GM18508 (cell line): ENCODE results near the gene NAA80.

Experiments
- ATAC-seq: cut with Tn5 transposase; IDR thresholded peaks from one replicate; pipeline ENCODE4 v1.9.1; 2021; ENCODE audit warnings: moderate number of reproducible peaks; ENCODE audit not compliant: insufficient read depth, unreplicated experiment

NAA80 gene

GRCh38 chr3:50260942-50261441 lies 38.2 kb downstream of the NAA80 start:
- ATAC-seq: no peak

- ATAC-seq: no peak
These were observed 38.9 kb downstream of the NAA80 start for GRCh38 chr3:50260027-50260941.

DNA sequence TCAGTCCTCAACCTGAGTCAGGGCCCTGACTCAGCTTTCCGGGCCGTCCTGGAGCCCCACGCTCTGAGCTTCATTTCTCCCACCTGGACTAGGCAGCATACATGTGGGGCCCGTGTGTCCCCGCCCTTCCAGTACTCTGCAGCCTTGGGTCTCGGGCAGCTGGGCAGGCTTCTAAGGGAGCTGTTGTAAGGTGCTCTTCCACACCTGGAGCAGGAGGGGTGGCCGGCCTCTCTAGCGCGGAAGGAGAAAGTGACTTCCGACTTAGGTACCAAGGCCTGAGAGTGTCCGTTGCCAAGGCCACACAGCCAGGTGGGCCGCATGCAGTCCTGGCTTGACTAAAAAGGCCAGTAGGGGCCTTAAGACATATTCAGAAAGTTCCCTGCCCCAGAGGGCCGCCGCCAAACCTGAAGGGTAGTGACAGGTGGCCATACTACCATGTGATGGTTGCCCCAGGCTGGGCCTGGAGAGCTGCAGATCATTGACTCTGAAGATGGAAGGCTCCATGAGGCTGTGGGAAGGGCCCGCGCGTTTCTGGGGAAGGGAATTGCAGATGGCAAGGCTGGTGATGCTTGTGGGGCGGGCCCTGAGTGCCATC lies 39.7 kb downstream of the NAA80 start:
- no peak for ATAC-seq

- ATAC-seq: no peak
These were observed 40.2 kb downstream of the NAA80 start for GRCh38 chr3:50258979-50259378.

- no peak for ATAC-seq
These were observed 41.0 kb downstream of the NAA80 start for GRCh38 chr3:50258029-50258680.

DNA sequence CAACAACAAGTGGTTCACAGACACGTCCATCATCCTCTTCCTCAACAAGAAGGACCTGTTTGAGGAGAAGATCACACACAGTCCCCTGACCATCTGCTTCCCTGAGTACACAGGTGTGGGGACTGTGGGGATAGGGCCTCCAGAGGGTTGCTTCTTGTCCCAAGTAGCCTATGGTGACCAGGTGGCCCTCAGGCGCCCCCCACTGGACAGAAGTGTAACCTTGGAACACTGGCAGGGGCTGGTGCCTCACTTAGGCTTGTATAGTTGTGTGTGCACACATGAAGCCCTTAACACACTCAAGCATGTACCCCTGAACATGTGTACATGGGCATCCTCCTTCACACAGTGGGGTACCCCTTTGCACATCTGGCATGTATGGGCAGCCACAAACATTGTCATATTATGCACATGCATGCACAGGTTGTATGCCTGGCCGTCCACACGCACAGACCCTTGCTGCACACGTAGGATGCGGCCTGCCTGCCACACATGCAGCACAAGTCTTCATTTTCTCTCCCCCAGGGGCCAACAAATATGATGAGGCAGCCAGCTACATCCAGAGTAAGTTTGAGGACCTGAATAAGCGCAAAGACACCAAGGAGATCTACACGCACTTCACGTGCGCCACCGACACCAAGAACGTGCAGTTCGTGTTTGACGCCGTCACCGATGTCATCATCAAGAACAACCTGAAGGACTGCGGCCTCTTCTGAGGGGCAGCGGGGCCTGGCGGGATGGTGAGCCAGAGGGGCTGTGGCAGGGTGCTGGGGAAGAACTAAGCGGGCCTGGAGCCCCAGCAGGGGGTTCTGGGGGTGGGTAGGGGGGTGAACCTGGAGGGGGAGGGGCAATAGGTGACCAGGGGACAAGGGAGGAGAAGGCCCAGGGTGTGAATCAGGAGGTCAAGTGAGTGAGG lies 42.0 kb downstream of the NAA80 start:
- ATAC-seq: no peak

DNA sequence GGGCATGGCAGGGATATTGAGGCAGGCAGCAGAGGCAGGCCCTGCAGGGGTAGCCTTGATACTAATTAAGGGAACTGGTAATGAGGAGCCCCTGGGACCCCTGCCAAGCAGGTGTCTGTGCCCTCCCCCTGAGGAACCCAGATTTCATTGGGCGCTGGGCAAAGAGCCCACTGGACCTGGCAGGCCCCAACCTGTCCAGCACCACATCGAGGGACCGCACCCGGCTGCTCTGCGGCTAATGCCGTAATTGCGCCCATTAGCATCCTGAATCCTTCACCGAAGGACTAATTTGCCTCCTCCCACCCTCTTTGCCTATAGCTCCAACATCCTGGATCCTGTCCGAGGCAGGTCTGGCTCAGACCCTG lies 44.0 kb downstream of the NAA80 start:
- ATAC-seq: no peak

GRCh38 chr3:50254577-50255250 lies 44.5 kb downstream of the NAA80 start:
- ATAC-seq: no peak

DNA sequence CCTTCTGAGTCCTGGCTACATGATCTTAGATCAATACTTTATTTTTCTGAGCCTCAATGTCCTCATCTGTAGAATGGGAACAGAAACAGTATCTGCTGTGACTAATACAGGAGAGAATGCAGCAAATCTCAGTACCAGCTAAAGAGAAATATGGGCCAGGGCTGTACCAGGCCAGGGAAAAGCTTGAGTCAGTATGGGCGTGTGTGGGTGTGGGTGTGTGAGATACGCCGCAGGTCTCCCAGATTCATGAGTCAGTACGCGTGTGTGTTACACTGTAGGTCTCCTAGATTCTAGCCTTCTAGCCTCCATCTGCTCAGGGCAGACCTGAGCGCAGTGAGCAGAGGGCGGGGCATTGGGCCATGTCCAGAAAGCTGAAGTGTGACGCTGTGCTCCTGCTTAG lies 48.0 kb downstream of the NAA80 start:
- no peak for ATAC-seq

DNA sequence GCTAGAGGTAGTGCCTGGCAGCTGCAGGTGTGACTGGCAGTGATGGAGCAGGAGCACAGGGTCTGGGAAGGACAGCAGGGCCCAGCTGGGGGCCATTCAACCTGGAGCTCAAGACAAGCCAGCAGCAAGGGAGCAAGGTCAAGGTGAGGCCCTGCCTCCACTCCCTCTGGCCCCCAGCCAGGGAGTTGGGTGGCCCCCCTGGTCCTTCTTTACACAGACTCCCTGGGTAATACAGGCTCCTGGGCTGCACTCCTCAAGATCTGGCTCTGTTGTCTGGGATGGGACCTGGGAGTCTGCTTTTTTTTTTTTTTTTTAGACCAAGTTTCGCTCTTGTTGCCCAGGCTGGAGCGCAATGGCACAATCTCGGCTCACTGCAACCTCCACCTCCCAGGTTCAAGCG lies 48.7 kb downstream of the NAA80 start:
- ATAC-seq: no peak

DNA sequence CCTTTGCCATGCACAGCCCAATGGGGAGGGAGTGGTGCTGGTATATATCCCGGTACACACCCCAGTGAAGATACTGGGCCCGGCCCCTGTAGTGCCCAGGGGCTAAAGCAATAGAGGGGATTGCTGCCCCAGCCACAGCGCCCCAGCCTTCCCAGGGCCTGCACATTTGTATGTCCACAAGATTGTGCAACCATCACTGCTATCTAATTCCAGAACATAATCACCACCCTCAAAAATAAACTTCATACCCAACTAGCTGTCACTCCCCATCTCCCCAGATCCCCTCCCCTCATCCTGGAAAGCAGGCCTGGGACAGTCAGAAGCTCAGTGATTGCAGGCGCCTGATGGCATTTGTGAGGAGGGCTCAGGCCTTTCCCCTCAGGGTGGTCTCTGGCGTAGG lies 49.7 kb downstream of the NAA80 start:
- ATAC-seq: no peak

DNA sequence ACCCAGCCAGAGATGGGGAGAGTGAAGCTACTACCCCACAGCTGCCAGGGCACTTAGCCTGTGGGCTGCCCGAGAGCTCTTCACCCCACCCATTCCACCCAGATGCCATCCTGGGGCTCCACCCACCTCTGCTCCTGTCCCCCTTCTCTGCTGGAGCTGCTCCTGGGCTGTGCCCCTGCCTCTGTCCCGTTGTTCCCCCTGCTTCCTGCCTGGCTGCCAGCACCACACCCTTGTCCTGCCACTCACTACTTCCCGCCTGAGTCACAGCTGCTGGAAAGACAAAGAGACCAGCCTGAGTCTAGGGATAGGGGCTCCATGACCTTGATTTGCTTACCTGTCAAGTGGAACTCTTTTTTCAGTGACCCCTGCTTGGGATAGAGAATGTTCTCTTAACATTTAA lies 50.8 kb downstream of the NAA80 start:
- ATAC-seq: no peak

DNA sequence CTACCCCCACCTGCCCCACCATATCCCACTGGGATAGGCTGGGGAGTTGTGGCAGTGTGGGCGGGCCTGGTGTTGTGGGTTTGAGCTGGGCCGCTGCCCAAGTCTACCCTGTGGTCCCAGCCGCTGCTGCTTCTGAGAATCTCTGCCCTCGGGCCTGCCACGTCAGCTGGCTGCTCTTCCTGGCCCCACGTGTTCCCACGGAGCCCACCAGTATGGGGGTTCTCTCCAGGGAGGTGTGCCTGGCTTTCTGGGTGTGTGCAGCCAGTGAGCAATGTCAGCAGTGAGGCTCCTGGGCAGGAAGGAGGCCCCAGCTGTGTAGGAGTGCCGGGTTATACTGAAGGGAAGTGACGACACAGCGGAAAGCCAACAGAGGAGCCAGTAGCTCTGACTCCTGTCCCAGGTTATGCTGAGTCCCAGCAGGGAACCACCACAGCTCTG lies 52.7 kb downstream of the NAA80 start:
- ATAC-seq: no peak
